ENCODE results near the gene CA12. TPM values are rescaled to one million over a fixed set of nuclear protein-coding genes. Genes with fewer than 3 reads are reported as not detected.
A peak's percentile ranks its signal among the peaks of the same experiment; 100 is the strongest.

CA12 gene
- total RNA-seq, 1 donor from 2014 or later: 0.25 TPM

GRCh38 chr15:63353261-63353660 is 28.4 kb downstream of the CA12 start:
- TF ChIP-seq CTCF (IDR thresholded peaks at IDR 0.05; ENCODE audit: borderline replicate concordance): no peak
- Histone ChIP-seq H3K27ac (replicated peaks) (no peak overlapping the region), H3K36me3 (no peaks in the 10 kb centered on the region), H3K4me1 (peaks cover 26% of the 10 kb centered on the region), H3K4me3 (no peak overlapping the region), H3K27me3 (ENCODE audit: low read depth) (no peaks in the 10 kb centered on the region), H3K9me3 (replicated peaks) (no peaks in the 10 kb centered on the region)
- DNase-seq: no peak
- intact Hi-C loops (cut with micrococcal nuclease): no loop called here

- peaks cover 31% of the 10 kb centered on the region for H3K4me1 ChIP-seq
- no peak for DNase-seq
- no peak overlapping the region for H3K27ac ChIP-seq (replicated peaks)
- no peaks in the 10 kb centered on the region for H3K9me3 ChIP-seq (replicated peaks)
- intact Hi-C loops (cut with micrococcal nuclease): no loop called here
- TF ChIP-seq CTCF (IDR thresholded peaks at IDR 0.05; ENCODE audit: borderline replicate concordance): no peak
- H3K27me3 ChIP-seq (ENCODE audit: low read depth): no peaks in the 10 kb centered on the region
- no peaks in the 10 kb centered on the region for H3K36me3 ChIP-seq
- no peak overlapping the region for H3K4me3 ChIP-seq
Observed at GRCh38 chr15:63352808-63353207, 28.8 kb downstream of the CA12 start.

GRCh38 chr15:63351170-63351569 is 30.5 kb downstream of the CA12 start:
- H3K4me3 ChIP-seq: no peak overlapping the region
- no peak overlapping the region for H3K27ac ChIP-seq (replicated peaks)
- peaks cover 44% of the 10 kb centered on the region for H3K4me1 ChIP-seq
- no peak for DNase-seq
- H3K36me3 ChIP-seq: no peaks in the 10 kb centered on the region
- no peaks in the 10 kb centered on the region for H3K9me3 ChIP-seq (replicated peaks)
- intact Hi-C loops (cut with micrococcal nuclease): no loop called here
- TF ChIP-seq CTCF (IDR thresholded peaks at IDR 0.05; ENCODE audit: borderline replicate concordance): no peak
- no peaks in the 10 kb centered on the region for H3K27me3 ChIP-seq (ENCODE audit: low read depth)

GRCh38 chr15:63350178-63350621 is 31.4 kb downstream of the CA12 start:
- Histone ChIP-seq H3K27me3 (ENCODE audit: low read depth) (no peaks in the 10 kb centered on the region), H3K4me1 (peaks cover 44% of the 10 kb centered on the region), H3K4me3 (no peak overlapping the region), H3K27ac (replicated peaks) (peak overlapping the region; percentile 82), H3K36me3 (no peaks in the 10 kb centered on the region), H3K9me3 (replicated peaks) (no peaks in the 10 kb centered on the region)
- intact Hi-C loops (cut with micrococcal nuclease): no loop called here
- DNase-seq: peak; percentile 67
- TF ChIP-seq CTCF (IDR thresholded peaks at IDR 0.05; ENCODE audit: borderline replicate concordance): no peak

GRCh38 chr15:63349621-63350020 is 32.0 kb downstream of the CA12 start:
- no peaks in the 10 kb centered on the region for H3K9me3 ChIP-seq (replicated peaks)
- H3K27me3 ChIP-seq (ENCODE audit: low read depth): no peaks in the 10 kb centered on the region
- TF ChIP-seq CTCF (IDR thresholded peaks at IDR 0.05; ENCODE audit: borderline replicate concordance): no peak
- H3K4me3 ChIP-seq: no peak overlapping the region
- H3K4me1 ChIP-seq: peaks cover 44% of the 10 kb centered on the region
- intact Hi-C loops (cut with micrococcal nuclease): no loop called here
- H3K27ac ChIP-seq (replicated peaks): peak overlapping the region; percentile 82
- DNase-seq: no peak
- H3K36me3 ChIP-seq: no peaks in the 10 kb centered on the region

- no peaks in the 10 kb centered on the region for H3K9me3 ChIP-seq (replicated peaks)
- no peak overlapping the region for H3K4me3 ChIP-seq
- H3K36me3 ChIP-seq: no peaks in the 10 kb centered on the region
- H3K27me3 ChIP-seq (ENCODE audit: low read depth): no peaks in the 10 kb centered on the region
- peaks cover 44% of the 10 kb centered on the region for H3K4me1 ChIP-seq
- no peak for TF ChIP-seq CTCF (IDR thresholded peaks at IDR 0.05; ENCODE audit: borderline replicate concordance)
- intact Hi-C loops (cut with micrococcal nuclease): no loop called here
- DNase-seq: no peak
- H3K27ac ChIP-seq (replicated peaks): peak overlapping the region; percentile 82
Observed at GRCh38 chr15:63349156-63349555, 32.5 kb downstream of the CA12 start.

All from left ventricle myocardium inferior (tissue), 1 donor.